SK-N-SH (cell line): Measurements from ENCODE around the gene PEX14. TPM values are rescaled to one million over a fixed set of nuclear protein-coding genes. Genes with fewer than 3 reads are reported as not detected.
A peak's percentile ranks its signal among the peaks of the same experiment; 100 is the strongest.

Experiments
- CTCF ChIA-PET: fragments of 300-600, 350-600 bp; formaldehyde crosslinking; extraction: SDS; loops from one replicate; lab custom pipeline; 2021; lab: Yijun Ruan, JAX
- POLR2A ChIA-PET: fragments of 350-600 bp; sonication (Branson Sonifier 250); formaldehyde crosslinking; extraction: SDS; loops from one replicate; lab custom pipeline; 2020; ENCODE audit warnings: antibody characterized with exemption, inconsistent platforms; lab: Yijun Ruan, JAX
- DNase-seq: peaks from one replicate; pipeline ENCODE4 v3.0.0; 2012
- H2AFZ ChIP-seq: fragments of 200-600 bp; sonication (generic); 2 replicates; pipeline ENCODE4 v1.8.1; 2016; ENCODE audit warnings: antibody characterized with exemption, mild to moderate bottlenecking, low read depth
- H3F3A ChIP-seq: fragments of 200-600 bp; sonication (generic); replicated peaks from 2 replicates; pipeline ENCODE3; 2016; ENCODE audit warnings: antibody characterized with exemption, mild to moderate bottlenecking; ENCODE audit not compliant: insufficient read depth
- H3K27ac ChIP-seq, 2 experiments: fragments of 200-500 bp in 1 of 2; fragments of 200-600 bp in 1 of 2; sonication (Bioruptor generic) in 1 of 2; sonication (generic), shearing (Covaris generic) in 1 of 2; 2 replicates each; pipeline versions ENCODE4 v1.5.1 to v1.6.1; 2014 to 2016; ENCODE audit warnings: low read depth in 2 of 2, inconsistent platforms in 1 of 2, low read length in 1 of 2, mild to moderate bottlenecking in 1 of 2, mixed read lengths in 1 of 2
- H3K27me3 ChIP-seq: fragments of 200-600 bp; sonication (generic), shearing (Covaris generic); 2 replicates; pipeline ENCODE4 v1.6.1; 2016; ENCODE audit warnings: mixed run types; ENCODE audit not compliant: insufficient read depth
- H3K36me3 ChIP-seq, 2 experiments: fragments of 200-500 bp in 1 of 2; fragments of 200-600 bp in 1 of 2; sonication (Bioruptor generic) in 1 of 2; sonication (generic) in 1 of 2; replicated peaks in 1 of 2; 2 replicates each; pipeline versions ENCODE3 to v1.5.1; 2014 to 2016; ENCODE audit warnings: low read length in 1 of 2, mild to moderate bottlenecking in 1 of 2; ENCODE audit not compliant: insufficient read depth in 2 of 2, control insufficient read depth in 1 of 2
- H3K4me1 ChIP-seq, 2 experiments: fragments of 200-500 bp in 1 of 2; fragments of 200-600 bp in 1 of 2; sonication (Bioruptor generic) in 1 of 2; sonication (generic), shearing (Covaris generic) in 1 of 2; 2 replicates each; pipeline versions ENCODE4 v1.5.1 to v1.6.1; 2014 to 2016; ENCODE audit warnings: low read depth in 1 of 2, low read length in 1 of 2, mixed run types in 1 of 2; ENCODE audit not compliant: insufficient read depth in 2 of 2, control insufficient read depth in 1 of 2
- H3K4me2 ChIP-seq: fragments of 200-600 bp; sonication (generic), shearing (Covaris generic); 2 replicates; pipeline ENCODE4 v1.6.1; 2017; ENCODE audit warnings: mixed run types
- H3K4me3 ChIP-seq, 2 experiments: fragments of 200-500 bp in 1 of 2; fragments of 200-600 bp in 1 of 2; sonication (Bioruptor generic) in 1 of 2; sonication (generic), shearing (Covaris generic) in 1 of 2; 2 replicates each; pipeline versions ENCODE4 v1.5.1 to v1.8.1; 2014 to 2016; ENCODE audit warnings: low read depth in 2 of 2, inconsistent platforms in 1 of 2, low read length in 1 of 2, mild to moderate bottlenecking in 1 of 2, mixed read lengths in 1 of 2, moderate library complexity in 1 of 2
- H3K79me2 ChIP-seq: fragments of 200-600 bp; sonication (generic); 2 replicates; pipeline ENCODE4 v1.8.1; 2017; ENCODE audit warnings: mild to moderate bottlenecking; ENCODE audit not compliant: insufficient read depth
- H3K9ac ChIP-seq: fragments of 200-600 bp; sonication (generic); 2 replicates; pipeline ENCODE4 v1.6.1; 2017; ENCODE audit warnings: mixed run types
- H3K9me2 ChIP-seq: fragments of 200-600 bp; sonication (generic); 2 replicates; pipeline ENCODE4 v1.6.1; 2017; ENCODE audit warnings: mixed run types
- H3K9me3 ChIP-seq: fragments of 200-600 bp; sonication (generic); 2 replicates; pipeline ENCODE4 v1.6.1; 2017; ENCODE audit warnings: mixed run types, mild to moderate bottlenecking, moderate library complexity
- H4K20me1 ChIP-seq: fragments of 200-600 bp; sonication (generic); 2 replicates; pipeline ENCODE4 v1.6.1; 2017; ENCODE audit warnings: mild to moderate bottlenecking, mixed run types; ENCODE audit not compliant: insufficient read depth
- CHD2 ChIP-seq: fragments of 150-350 bp; IDR thresholded peaks from 2 replicates; pipeline ENCODE4 v1.6.1; 2018; ENCODE audit warnings: low read length; ENCODE audit not compliant: partially characterized antibody
- ELF1 ChIP-seq: IDR thresholded peaks from 2 replicates; pipeline ENCODE4 v1.4.0; 2012
- FOSL2 ChIP-seq: IDR thresholded peaks from 2 replicates; pipeline ENCODE4 v1.4.0; 2012; ENCODE audit warnings: low read depth, mild to moderate bottlenecking, moderate library complexity, borderline replicate concordance
- JUND ChIP-seq: IDR thresholded peaks from 2 replicates; pipeline ENCODE4 v1.4.0; 2012
- NFIC ChIP-seq: IDR thresholded peaks from 2 replicates; pipeline ENCODE4 v1.4.0; 2012; ENCODE audit warnings: borderline replicate concordance
- NRF1 ChIP-seq: IDR thresholded peaks from 2 replicates; pipeline ENCODE4 v1.6.1; 2012; ENCODE audit warnings: low read depth, mild to moderate bottlenecking, low read length
- RCOR1 ChIP-seq: fragments of 150-350 bp; IDR thresholded peaks from 2 replicates; pipeline ENCODE4 v1.6.1; 2017; ENCODE audit warnings: antibody characterized with exemption, low read length
- RFX5 ChIP-seq: IDR thresholded peaks from 2 replicates; pipeline ENCODE4 v1.6.1; 2012; ENCODE audit warnings: mild to moderate bottlenecking, improper control_type of control experiment, low read length
- RXRA ChIP-seq: IDR thresholded peaks from 2 replicates; pipeline ENCODE4 v1.4.0; 2012; ENCODE audit warnings: low read depth, mild to moderate bottlenecking, borderline replicate concordance
- SMC3 ChIP-seq: IDR thresholded peaks from 2 replicates; pipeline ENCODE4 v1.6.1; 2012; ENCODE audit warnings: low read depth, low read length, improper control_type of control experiment
- TCF12 ChIP-seq: IDR thresholded peaks from 2 replicates; pipeline ENCODE4 v1.4.0; 2012
- TEAD4 ChIP-seq: IDR thresholded peaks from 2 replicates; pipeline ENCODE4 v1.4.0; 2012; ENCODE audit warnings: mild to moderate bottlenecking, borderline replicate concordance; ENCODE audit not compliant: insufficient read depth
- YY1 ChIP-seq: IDR thresholded peaks from 2 replicates; pipeline ENCODE4 v1.4.0; 2012; ENCODE audit warnings: low read depth, mild to moderate bottlenecking
- WGBS: methylation state at CpG from one replicate; pipeline ENCODE4 v1.1.6; 2017; ENCODE audit warnings: low lambda C conversion rate; 5-methylcytosine and 5-hydroxymethylcytosine counted together
- polyA plus RNA-seq, 3 experiments: library from polyadenylated mRNA; depleted of rRNA; stranded (reverse); fragments of >200 nt; gene quantifications; 2 replicates each; pipeline ENCODE4 v1.2.3, GENCODE V29; 2012
- TF ChIP-seq, protein P1 (sequence below): IDR thresholded peaks from 2 replicates; pipeline ENCODE4 v1.4.0; 2012; ENCODE audit warnings: low read depth, borderline replicate concordance
- TF ChIP-seq, protein P2 (sequence below): IDR thresholded peaks from 2 replicates; pipeline ENCODE4; 2012
- TF ChIP-seq, protein P3 (sequence below): fragments of 200-600 bp; sonication (generic); IDR thresholded peaks from 2 replicates; pipeline ENCODE4 v1.6.1; 2017; ENCODE audit warnings: antibody characterized with exemption, mild to moderate bottlenecking, moderate library complexity
- TF ChIP-seq, protein P4 (sequence below): IDR thresholded peaks from 2 replicates; pipeline ENCODE4 v1.4.0; 2012; ENCODE audit warnings: low read depth
- TF ChIP-seq, protein P5 (sequence below): IDR thresholded peaks from 2 replicates; pipeline ENCODE4 v1.6.1; 2012; ENCODE audit warnings: mild to moderate bottlenecking, low read depth, low read length, moderate library complexity
- TF ChIP-seq, protein P6 (sequence below): IDR thresholded peaks from 2 replicates; pipeline ENCODE4 v1.4.0; 2012; ENCODE audit warnings: low read depth, borderline replicate concordance

Gene PEX14
- polyA plus RNA-seq, 1 of the 3 experiments (the other 2 are of a cell fraction): 36.2 TPM

DNA sequence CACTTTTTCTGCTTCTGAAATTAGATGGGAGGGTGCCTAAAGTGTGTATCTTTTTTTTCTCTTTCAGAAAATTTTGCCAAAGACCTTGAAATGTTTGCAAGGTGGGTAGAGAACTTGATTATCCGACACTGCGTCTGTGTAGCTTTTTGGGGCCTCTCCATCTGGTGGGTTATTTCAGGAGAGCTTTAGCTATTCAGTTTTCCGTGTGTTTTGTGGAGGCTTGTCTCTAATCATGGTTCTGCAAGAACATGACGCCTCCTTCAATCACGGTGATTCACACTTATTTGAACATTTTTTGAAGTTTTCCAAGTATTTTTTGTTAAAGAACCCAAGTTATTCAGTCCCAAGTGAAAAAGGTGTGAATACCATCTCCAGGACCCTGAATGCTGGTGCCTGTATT is 40.2 kb upstream of the PEX14 start:
- Histone ChIP-seq H3K36me3 (peaks cover 0 to 3% of the 10 kb centered on the region in 2 experiments), H2AFZ (no peak overlapping the region), H3K4me3 (no peak overlapping the region), H3K9ac (no peak overlapping the region), H3K79me2 (peaks cover 18% of the 10 kb centered on the region), H3K27me3 (no peaks in the 10 kb centered on the region), H3K4me1 (peaks cover 8 to 9% of the 10 kb centered on the region in 2 experiments; a peak in 2 of 4 replicates), H3K9me2 (no peaks in the 10 kb centered on the region), H3K9me3 (no peaks in the 10 kb centered on the region), H3K4me2 (no peak overlapping the region), H3K27ac (no peak overlapping the region), H4K20me1 (no peaks in the 10 kb centered on the region), H3F3A (peaks cover 4% of the 10 kb centered on the region)
- WGBS: 99% methylated on average over 5 of the region's 5 CpGs
- ChIA-PET POLR2A (interaction anchor here (0.9 kb wide), 1 partner anchor 8 kb away, joined by 3 read pairs; no protein-coding TSS in a partner anchor), CTCF (interaction anchor here (1.2 to 10.8 kb wide), 3 partner anchors 12 to 60 kb away, joined by 3 to 203 read pairs (median 4); partner anchors contain the start of gene PEX14)
- TF ChIP-seq NFIC (no peak), RXRA (no peak), TEAD4 (no peak), CHD2 (no peak), RFX5 (no peak), TCF12 (no peak), JUND (no peak), YY1 (no peak)
- TF ChIP-seq, protein P1, sequence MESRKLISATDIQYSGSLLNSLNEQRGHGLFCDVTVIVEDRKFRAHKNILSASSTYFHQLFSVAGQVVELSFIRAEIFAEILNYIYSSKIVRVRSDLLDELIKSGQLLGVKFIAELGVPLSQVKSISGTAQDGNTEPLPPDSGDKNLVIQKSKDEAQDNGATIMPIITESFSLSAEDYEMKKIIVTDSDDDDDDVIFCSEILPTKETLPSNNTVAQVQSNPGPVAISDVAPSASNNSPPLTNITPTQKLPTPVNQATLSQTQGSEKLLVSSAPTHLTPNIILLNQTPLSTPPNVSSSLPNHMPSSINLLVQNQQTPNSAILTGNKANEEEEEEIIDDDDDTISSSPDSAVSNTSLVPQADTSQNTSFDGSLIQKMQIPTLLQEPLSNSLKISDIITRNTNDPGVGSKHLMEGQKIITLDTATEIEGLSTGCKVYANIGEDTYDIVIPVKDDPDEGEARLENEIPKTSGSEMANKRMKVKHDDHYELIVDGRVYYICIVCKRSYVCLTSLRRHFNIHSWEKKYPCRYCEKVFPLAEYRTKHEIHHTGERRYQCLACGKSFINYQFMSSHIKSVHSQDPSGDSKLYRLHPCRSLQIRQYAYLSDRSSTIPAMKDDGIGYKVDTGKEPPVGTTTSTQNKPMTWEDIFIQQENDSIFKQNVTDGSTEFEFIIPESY: no peak
- TF ChIP-seq, protein P2, sequence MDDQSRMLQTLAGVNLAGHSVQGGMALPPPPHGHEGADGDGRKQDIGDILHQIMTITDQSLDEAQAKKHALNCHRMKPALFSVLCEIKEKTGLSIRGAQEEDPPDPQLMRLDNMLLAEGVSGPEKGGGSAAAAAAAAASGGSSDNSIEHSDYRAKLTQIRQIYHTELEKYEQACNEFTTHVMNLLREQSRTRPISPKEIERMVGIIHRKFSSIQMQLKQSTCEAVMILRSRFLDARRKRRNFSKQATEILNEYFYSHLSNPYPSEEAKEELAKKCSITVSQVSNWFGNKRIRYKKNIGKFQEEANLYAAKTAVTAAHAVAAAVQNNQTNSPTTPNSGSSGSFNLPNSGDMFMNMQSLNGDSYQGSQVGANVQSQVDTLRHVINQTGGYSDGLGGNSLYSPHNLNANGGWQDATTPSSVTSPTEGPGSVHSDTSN: no peak
- TF ChIP-seq, protein P3, sequence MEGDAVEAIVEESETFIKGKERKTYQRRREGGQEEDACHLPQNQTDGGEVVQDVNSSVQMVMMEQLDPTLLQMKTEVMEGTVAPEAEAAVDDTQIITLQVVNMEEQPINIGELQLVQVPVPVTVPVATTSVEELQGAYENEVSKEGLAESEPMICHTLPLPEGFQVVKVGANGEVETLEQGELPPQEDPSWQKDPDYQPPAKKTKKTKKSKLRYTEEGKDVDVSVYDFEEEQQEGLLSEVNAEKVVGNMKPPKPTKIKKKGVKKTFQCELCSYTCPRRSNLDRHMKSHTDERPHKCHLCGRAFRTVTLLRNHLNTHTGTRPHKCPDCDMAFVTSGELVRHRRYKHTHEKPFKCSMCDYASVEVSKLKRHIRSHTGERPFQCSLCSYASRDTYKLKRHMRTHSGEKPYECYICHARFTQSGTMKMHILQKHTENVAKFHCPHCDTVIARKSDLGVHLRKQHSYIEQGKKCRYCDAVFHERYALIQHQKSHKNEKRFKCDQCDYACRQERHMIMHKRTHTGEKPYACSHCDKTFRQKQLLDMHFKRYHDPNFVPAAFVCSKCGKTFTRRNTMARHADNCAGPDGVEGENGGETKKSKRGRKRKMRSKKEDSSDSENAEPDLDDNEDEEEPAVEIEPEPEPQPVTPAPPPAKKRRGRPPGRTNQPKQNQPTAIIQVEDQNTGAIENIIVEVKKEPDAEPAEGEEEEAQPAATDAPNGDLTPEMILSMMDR: no peak
- TF ChIP-seq, protein P4, sequence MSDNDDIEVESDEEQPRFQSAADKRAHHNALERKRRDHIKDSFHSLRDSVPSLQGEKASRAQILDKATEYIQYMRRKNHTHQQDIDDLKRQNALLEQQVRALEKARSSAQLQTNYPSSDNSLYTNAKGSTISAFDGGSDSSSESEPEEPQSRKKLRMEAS: no peak
- no peak for DNase-seq

DNA sequence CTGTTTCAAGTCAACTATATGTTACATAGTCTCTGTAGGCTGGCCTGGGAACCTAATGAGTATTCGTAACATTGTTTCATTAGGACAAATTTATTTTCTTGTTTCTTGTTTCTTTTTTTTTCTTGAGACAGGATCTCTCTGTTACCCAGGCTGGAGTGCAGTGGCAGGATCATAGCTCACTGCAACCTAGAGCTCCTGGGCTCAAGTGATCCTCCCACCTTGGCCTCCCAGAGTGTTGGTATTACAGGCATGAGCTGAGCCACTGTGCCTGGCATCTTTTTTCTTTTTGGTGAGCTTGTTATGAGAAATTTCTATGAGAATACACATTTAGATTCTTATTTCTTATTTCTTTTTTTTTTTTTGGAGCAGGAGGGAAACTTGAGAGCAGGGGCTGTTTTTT is 37.7 kb upstream of the PEX14 start:
- Histone ChIP-seq H3K9me3 (no peaks in the 10 kb centered on the region), H3K4me2 (peak overlapping the region; percentile 52; the same call in 1 of the 2 replicates), H3F3A (peaks cover 4% of the 10 kb centered on the region), H3K27ac (0 out of 4 replicates have a peak overlapping the region, but pooled peaks of 1 of the 2 experiments have one; percentile 3), H3K79me2 (peaks cover 4% of the 10 kb centered on the region; the same call in 1 of the 2 replicates), H3K4me3 (no peak overlapping the region), H3K4me1 (peaks cover 0 to 5% of the 10 kb centered on the region in 2 experiments; a peak in 2 of 4 replicates), H4K20me1 (no peaks in the 10 kb centered on the region), H2AFZ (no peak overlapping the region), H3K9me2 (no peaks in the 10 kb centered on the region), H3K27me3 (no peaks in the 10 kb centered on the region), H3K36me3 (peaks cover under 1 to 3% of the 10 kb centered on the region in 2 experiments), H3K9ac (no peak overlapping the region)
- WGBS: 92% methylated on average over 1 of the region's 1 CpG
- no peak for DNase-seq
- CTCF ChIA-PET: interaction anchor here (1.3 to 10.8 kb wide), 2 partner anchors 8 to 57 kb away, joined by 4 to 203 read pairs; no protein-coding TSS in a partner anchor
- POLR2A ChIA-PET: no interaction called here
- TF ChIP-seq ELF1 (no peak), FOSL2 (no peak), JUND (no peak), NRF1 (no peak), RCOR1 (no peak), SMC3 (no peak)
- TF ChIP-seq, protein P5, sequence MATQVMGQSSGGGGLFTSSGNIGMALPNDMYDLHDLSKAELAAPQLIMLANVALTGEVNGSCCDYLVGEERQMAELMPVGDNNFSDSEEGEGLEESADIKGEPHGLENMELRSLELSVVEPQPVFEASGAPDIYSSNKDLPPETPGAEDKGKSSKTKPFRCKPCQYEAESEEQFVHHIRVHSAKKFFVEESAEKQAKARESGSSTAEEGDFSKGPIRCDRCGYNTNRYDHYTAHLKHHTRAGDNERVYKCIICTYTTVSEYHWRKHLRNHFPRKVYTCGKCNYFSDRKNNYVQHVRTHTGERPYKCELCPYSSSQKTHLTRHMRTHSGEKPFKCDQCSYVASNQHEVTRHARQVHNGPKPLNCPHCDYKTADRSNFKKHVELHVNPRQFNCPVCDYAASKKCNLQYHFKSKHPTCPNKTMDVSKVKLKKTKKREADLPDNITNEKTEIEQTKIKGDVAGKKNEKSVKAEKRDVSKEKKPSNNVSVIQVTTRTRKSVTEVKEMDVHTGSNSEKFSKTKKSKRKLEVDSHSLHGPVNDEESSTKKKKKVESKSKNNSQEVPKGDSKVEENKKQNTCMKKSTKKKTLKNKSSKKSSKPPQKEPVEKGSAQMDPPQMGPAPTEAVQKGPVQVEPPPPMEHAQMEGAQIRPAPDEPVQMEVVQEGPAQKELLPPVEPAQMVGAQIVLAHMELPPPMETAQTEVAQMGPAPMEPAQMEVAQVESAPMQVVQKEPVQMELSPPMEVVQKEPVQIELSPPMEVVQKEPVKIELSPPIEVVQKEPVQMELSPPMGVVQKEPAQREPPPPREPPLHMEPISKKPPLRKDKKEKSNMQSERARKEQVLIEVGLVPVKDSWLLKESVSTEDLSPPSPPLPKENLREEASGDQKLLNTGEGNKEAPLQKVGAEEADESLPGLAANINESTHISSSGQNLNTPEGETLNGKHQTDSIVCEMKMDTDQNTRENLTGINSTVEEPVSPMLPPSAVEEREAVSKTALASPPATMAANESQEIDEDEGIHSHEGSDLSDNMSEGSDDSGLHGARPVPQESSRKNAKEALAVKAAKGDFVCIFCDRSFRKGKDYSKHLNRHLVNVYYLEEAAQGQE: no peak
- TF ChIP-seq, protein P6, sequence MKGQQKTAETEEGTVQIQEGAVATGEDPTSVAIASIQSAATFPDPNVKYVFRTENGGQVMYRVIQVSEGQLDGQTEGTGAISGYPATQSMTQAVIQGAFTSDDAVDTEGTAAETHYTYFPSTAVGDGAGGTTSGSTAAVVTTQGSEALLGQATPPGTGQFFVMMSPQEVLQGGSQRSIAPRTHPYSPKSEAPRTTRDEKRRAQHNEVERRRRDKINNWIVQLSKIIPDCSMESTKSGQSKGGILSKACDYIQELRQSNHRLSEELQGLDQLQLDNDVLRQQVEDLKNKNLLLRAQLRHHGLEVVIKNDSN: no peak
